Measurements from ENCODE around the gene SNCB.

Gene SNCB

DNA sequence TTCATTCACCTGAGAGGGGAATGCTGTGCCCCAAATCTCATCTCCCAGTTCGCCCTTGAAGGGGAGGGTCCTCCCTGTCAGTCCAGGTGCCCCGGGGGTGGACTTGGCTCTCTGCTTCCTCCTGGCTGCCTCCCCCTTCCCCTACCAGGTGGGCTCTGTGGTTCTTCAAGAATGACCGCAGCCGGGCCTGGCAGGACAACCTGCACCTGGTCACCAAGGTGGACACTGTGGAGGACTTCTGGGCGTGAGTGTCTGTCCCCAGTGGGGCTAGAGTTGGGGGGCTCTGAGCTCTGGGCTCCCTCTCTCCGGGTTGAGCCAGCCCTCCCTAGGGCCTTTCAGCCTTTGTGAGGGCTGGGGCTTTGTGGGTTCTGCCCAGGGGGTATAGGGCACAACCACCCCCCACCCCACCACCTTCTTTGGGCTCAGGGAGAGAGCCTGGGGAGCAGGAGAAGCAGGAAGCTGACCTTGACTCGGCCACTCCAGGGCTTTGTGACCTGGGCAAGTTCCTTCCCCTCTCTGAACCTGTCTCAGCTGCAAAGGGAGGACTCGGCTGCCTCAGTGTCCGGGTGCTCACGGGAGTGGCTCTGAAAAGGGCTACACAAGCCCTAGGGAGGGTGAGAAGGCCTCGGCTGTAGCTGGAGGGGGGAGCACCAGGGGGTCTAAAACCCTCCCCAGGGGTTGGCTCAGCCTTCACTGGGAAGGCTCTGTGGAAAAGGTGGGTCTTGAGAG lies 13.3 kb upstream of the SNCB start:
- DNase-seq: no peak

DNA sequence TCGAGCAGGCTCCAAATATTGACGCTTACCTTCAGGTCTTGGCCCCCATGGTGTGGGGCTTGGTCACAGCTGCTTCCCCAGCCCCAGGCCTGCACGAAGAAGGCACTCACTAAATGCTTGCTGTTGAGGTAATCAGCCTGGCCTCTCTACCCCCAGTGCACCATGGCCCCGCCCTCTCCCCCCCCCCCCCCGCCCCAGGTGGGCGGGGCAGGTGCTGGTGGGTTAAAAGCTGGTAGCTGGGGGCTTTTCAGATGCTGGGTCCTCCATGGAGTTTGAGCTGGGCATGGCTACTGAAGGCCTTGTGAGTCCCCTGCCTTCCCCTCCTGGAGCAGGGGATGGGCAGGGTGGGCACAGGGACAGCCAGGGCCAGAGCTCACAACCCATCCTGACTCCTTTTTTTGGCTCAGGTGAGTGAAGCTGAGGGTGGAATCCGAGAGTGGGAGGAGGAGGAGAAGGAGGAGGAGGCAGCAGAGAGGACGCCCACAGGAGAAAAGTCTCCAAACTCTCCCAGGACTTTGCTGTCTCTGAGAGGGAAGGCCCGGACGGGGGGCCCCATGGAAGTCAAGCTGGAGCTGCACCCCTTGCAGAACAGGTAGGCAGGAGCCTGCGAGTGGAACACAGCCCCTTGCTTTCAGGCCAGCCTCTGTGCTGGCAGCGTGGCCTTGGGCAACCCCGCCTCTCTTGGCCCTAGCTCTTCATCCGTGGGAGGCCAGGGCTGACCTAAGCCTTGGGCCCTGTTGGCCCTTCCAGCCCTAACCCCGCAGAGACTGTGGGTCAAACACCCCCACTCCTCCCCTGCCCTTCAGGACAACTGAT lies 12.5 kb upstream of the SNCB start:
- no peak for DNase-seq

DNA sequence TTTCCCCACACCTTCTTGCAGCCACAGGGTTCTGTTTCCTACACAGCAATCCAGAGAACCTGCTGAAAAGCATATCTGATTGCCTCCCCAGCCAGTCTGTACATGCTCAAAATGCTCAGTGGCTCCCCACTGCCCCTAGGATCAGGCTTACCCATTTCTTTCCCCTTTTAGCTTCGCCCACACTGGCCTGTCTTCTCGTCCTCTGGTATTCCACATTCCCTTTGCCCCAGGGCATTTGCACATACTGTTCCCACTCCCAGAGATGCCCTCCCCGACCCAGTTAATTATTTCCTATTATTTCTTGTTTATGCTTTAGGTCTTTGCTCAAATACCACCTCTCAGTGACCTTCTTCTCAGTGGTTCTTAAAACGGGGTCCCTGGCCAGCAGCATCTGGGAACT lies 10.3 kb upstream of the SNCB start:
- DNase-seq: no peak

DNA sequence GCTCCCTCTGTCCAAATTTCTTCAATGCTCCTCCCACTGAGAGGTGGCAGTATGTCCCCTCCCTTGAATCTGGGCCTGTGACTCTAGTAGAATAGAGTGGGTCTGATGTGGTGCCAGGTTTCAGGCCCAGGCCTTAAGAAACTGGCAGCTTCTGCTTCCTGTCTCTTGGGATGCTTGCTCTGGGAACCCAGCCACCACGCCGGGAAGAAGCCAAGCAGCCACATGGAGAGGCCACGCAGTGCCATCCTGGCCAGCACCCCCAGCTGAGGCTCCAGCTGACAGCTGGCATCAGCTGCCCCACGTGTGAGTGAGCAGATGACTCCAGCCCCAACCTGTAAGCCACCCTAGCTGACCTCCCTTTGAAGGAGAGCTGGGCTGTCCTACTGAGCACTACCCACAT lies 9.6 kb upstream of the SNCB start:
- DNase-seq: no peak

DNA sequence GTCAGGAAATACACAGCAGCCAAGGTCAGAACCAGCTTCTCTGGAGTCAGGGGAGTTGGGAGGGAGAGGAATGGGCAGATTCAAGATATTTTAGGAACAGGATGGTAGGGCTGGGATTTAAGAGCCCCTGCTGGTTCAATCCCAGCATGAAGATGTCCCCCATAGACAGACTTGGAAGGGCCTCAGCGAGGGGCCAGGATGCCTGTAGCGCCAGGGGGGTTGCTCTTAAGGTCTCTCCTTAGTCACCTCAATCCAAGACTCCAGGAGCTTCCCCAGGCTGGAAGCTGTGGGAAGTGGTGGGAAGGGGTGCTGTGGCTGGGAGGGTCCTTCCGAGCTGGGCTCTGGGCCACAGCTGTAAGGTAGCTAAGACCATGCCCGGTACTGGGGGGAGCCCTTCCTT lies 8.9 kb upstream of the SNCB start:
- DNase-seq: no peak

DNA sequence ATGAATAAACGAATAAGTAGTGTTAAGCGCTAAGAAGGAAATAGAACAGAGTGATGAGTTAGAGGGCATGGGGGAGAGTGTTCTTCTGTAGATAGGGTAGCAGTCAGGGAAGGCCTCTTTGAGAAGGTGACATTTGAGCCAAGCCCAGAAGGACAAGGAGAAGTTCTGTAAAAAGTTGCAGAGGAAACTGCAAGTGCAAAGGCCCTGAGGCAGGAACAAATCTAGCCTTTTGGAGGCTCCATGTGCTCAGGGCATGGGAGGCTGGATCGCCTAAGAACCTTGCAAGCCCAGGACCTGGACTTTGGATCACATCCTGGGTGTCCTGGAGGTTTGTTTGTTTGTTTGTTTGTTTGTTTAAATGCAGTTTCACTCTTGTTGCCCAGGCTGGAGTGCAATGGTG lies 8.1 kb upstream of the SNCB start:
- DNase-seq: no peak

DNA sequence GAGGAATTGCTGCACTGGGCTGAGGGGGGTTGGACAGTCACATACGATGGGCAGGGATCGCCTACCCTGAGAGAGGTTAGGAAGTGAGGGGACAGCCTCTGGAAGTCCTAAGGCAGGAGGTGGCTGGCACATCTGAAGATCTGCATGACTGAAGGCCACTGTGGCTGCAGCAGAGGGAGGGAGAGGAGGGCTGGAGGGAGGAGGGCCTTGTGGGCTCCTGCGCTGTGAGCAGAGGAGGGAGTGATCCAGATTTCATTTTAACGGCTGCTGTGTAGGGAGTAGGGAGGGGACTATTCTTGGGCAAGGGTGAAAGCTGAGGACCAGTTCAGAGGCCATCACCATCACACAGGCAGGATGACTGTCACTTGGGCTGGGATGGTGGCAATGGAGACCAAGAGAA lies 7.2 kb upstream of the SNCB start:
- no peak for DNase-seq

DNA sequence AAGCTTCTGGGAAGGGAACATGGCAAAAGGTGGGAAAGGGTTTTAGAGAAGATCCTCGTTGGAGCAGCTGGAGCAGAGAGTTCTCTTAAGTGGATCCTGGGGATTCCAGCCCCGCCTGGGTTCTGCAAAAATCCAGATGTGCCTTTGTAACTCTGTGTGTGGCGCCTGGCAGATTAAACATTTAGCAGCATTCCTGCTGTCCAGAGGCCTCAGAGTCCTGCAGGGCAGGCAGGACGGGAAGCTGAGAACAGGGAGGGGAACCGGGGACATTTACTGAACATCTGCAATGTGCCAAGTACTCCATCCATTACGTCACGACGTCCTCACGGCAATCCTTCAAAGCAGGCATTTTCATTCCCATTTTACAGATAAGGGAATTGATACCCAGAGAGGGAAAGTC lies 6.1 kb upstream of the SNCB start:
- DNase-seq: no peak

DNA sequence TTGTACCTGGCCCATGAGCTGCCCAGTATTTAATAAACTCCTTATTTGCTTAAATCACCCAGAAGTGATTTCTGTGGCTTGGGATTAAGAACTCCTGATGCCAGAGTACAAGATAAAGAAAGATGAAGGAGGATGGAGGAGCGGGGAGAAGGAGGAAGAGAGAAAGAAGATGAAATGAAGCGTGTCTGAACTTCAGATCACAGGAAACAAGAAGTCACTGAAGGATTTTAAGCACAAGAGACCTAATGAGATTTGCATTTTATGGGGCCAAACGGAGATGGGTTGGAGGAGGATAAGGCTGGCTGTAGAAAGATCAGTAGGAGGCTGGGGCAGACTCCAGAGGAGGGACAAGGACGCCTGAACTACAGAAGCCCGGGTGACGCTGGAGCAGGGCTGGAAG lies 3.3 kb upstream of the SNCB start:
- DNase-seq: no peak

DNA sequence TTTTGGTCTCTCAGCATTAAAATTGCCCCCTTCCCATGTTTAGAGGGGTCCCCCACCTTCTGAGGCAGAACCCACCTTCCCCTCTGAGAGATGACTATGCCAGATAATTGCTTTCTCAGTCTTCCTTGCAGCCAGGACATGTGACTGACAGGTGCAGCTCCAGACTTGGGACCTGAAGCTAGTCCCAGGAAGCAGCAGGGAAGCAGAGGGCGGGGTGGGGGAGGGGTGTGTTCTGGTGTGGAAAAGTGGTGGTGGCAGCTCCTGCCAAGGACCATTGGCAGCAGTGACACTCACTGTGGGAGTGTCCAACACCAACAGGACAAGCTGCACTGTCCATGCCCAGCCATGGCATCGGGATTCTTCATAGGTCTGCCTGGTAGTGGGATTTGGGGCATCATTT lies 2.4 kb upstream of the SNCB start:
- no peak for DNase-seq

DNA sequence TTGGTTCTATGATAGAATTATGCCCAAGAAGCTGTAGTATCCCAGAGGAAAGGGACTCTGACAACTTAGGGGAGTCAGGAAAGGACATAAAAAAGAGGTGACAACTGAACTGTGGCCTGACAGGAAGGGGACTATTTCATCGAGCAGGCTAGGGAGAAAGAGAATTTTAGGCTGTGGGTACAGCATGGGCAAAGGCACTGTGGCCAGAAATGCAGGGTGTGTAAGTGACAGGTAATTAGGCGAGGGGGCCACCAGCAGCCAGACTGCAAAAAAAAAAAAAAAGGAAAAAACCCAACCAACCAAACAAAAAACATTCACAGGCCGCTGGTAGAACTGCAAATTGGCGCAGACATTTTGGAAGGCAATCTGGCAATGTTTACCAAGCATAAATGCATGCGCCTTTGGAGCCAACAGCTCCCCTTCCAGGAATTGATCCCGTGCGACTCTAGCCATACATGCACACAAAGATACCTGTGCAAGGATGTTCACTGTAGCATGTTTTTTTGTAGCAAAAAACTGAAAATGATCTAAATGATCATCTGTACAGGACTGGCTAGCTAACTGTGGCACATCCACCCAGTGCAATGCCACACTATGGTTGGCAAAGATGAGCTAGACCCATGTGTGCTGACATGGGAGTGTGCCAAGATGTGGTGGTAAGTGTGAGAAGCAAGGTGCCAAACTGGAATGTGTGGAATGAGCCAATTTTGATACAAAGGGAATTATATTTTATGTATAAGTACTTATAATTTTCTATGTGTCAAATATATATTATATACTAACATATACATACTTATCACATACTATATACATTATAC lies 1.3 kb upstream of the SNCB start:
- DNase-seq: no peak

DNA sequence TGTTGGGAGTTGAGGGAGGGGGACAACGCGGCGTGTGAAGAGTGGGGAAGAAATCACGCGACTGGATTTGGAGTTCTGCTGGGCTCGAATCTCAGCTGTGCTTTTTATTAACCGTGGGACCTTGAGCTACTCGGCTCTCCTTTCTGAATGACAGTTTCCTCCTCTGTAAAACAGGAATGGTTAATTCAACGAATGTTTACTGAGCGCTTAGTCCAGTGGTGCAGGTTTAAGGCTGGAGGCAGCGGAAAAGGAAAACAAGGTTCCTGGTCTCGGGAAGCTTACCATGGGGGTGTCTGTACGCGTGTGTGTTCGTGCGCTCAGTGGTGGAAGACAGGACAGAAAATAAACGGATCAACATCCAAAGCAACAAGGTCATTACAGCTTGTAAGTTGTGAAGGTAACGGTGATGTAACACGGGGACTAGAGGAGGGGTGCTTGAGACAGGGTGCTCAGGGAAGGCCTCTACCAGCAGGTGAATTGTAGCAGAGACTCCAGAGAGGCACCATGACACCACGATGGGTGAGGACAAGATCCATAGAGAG lies 418 bp upstream of the SNCB start:
- DNase-seq: no peak

DNA sequence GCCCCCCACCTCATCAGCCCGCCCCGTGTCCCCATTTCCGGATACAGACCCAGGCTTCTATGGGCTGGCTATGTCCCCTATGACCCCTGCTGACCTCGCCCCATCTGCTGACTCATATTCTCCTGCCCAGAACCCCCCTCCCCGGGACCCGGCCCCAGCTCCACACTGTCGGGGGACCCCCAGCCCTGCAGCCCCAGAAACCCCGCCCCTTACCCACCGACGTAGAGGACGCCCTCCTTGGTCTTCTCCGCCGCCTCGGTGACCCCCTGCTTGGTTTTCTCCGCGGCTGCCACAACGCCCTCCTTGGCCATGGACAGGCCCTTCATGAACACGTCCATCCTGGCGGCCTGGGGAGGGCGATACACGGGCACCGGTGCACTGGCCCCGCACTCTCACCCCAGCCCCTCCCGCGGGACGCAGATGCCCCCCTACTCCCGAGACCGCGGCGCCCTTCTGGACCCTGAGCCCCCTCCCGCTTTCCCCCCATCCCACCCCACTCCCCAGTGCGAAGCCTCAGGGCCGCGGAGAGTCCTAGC lies 949 bp downstream of the SNCB start:
- DNase-seq: no peak

DNA sequence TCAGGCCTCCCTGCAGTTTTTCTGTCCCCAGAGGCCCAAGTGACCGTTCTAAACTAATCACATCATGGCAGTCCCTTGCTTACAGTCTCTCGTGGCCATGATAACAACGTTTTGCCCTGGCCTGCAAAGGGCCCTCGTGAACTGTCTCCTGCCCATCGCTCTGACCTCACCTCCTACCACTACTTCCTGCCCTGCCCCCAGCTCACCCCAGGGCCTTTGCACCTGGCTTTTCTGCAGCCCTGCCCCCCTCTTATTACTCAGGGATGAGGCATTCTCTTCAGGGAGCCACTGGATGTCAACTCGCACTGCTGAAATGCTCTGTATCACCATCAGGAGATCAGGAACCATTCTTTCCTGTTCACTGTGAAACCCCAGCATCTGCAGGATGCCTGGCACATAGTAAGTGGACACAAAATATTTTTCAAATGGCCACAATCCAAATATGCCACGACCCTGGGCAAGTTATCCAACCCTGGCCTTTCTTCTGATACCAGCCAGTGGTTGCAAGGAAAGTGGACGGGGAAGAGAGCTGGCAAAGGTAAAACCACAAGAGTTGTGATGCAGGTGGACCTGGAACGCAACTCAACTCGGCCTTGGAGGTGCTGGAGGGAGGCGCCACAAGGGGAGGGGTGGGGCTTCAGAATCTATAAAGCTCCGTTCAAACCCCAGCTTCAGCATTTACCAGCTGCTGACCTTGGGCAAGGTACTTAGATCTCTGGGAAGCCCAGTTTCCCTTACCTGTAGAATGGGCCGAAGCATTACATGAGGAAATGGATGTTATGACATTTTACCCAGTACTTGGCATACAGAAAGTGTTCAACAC lies 1.7 kb downstream of the SNCB start:
- DNase-seq: no peak

DNA sequence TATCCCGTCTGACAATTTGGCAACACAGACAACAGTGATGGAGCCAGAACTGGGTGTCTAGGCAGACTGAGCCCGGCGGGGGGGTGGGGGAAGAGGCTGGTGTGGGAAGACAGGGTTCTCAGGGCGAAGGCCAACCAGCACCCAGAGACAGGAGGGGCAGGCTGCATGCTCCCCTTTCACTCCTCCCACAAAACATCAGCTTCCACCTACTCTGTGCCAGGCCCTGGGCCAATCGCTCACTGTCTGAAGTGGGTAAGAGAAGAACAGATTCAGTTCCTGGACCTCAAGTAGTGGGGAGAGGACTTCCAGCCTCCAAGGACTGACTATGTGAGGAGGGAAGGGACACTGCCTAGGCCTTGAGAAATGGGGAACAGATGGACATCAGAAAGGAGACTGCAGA lies 2.8 kb downstream of the SNCB start:
- no peak for DNase-seq

DNA sequence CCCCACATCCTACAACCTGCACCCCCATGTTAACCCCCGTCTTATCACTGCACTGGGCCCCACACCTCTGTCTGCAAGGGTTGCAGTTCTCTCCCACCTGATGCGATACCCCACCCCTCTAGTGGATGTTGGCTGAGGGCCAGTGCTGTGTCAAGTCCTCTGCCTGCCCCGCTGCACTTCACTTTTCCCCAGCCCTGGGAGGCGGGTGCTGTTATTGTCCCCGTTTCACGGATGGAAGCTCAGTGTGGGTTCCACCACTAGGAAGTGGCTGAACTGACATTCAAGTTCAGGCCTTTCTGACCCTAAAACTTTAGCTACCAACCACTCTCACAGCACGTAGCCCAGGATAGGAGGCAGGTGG lies 3.5 kb downstream of the SNCB start:
- no peak for DNase-seq

DNA sequence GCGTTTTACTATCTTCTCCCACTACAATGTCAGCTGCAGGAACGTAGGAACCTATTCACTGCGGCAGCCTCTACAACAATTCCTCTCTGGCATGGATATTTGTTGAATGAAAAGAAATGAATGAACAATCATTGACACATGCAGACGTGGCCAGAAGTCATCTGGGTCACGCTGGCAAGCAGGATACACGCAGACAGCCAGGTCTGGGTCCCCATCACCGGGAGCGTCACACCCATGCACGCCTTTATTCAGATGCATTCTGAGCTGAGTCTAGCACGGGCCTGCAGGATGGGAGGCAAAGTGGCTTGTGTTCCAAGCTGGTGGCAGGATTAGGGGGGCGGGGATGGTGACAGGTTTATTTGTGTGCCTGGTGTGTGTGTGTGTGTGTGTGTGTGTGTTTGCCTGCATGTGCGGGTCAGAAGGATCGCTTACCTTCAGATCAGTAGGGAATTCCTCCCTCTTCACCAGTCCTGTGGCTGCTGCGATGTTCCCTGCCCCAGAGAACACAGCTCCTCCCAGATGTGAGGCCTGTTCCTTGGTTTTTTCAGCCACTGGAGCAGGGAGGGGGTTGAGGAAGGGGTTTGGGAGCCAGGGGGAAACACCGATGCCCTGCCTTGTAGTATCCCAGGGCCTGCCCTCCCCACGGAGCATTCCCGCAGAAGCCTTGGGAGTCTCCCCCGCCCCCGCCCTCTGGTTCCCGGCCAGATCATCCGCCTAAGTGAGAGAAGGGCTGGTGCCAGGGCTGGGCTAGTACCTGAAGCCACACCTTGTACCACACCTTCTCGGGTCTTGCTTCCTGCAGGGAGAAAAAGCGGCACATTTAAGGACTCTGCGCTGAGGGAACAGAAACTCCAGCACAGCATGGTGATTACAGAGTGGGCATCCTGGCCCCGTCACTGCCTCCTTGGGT lies 4.1 kb downstream of the SNCB start:
- no peak for DNase-seq

DNA sequence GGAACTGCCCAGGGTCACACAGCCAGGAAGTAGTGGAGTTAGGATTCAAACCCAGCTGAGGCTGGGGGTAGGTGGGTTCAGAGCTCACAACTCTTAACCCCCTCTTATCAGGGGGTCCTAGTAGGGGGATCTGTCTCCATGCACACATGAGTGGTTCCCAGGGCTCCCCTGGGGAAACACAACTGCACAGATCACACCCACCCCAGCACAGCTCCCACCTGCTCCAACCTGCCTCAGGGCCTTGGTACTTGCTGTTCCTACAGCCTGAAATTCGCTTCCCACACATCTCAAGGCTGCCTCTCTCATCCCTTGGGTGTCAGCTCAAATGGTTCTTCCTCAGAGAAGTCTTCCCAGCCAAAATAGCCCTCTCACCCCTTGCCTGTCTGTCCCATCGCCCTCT lies 4.8 kb downstream of the SNCB start:
- no peak for DNase-seq

DNA sequence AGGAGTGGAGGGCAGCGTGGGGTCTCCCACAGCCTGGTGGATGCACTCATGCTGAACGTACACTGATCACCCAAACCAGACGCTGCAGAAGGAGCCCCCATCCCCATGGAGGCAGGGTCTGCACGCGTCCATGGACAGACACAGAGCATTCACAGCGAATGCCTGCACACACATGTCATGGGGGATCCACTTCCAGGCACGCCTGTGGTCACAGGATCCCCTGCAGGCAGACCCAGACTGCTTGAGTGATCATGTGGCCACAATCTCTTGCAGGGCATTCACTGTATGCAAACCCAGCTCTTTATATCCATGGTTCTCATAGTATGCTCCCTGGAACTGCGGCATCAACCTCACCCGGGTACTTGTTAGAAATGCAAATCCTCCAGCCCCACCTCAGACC lies 5.4 kb downstream of the SNCB start:
- no peak for DNase-seq

DNA sequence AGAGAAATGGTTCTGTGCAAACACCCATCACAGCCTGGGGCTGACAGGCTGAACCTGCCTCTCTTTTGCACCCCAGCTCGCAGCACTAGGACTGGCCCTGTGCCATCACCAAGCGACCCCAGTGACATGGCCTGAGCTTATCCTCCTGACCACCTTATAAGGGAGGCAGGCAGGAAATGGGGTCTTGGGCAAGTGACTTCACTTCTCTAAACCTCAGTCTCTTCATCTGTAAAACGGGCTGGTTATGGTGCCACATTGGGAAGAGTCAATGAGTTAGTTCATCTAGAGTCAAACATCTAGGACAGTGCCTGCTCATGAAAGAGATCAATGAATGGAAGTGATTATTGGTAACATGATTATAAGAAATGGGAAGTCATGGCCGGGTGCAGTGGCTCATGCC lies 6.2 kb downstream of the SNCB start:
- DNase-seq: no peak

DNA sequence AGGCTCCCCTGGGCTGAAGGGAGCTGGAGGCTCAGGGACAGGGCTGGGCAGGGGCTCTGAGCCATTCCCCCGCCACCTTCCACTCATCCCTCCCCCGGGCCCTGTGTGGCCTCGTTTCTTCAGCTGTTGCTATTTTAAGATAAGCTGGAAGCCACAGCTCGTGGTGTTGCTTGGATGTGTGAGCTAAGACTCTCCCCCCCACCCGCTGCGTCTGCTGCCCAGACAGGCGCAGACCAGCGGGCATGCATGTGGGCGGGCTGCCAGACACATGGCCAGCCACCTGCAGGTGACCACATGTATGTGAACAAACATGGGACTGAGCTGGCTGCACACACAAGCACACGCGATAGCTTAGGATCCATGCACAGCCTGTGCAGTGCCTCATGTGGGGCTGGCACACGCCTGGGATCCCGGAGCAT lies 8.7 kb downstream of the SNCB start:
- no peak for DNase-seq
